ENCODE results near the gene AATK.
A peak's percentile ranks its signal among the peaks of the same experiment; 100 is the strongest.

Gene AATK

GRCh38 chr17:81121841-81122733, 43.9 kb downstream of the AATK start:
- Histone ChIP-seq H3K27ac (ENCODE audit: low read length) (no peak overlapping the region), H3K36me3 (ENCODE audit: control insufficient read depth in 1 of 2, insufficient read depth in 2 of 2, low read length in 2 of 2) (peaks cover 0 to 4% of the 10 kb centered on the region in 2 donors), H3K4me1 (ENCODE audit: control insufficient read depth in 1 of 2, insufficient read depth in 2 of 2, low read length in 2 of 2) (peaks cover 0 to 12% of the 10 kb centered on the region in 2 donors)

GRCh38 chr17:81120695-81121621, 45.1 kb downstream of the AATK start:
- H3K27ac ChIP-seq (ENCODE audit: low read length): no peak overlapping the region

More at GRCh38 chr17:81121841-81122733, 43.9 kb downstream of the AATK start:
- H3K27me3 ChIP-seq (ENCODE audit: low read depth, low read length): no peaks in the 10 kb centered on the region
- no peaks in the 10 kb centered on the region for H3K9me3 ChIP-seq (ENCODE audit: control insufficient read depth in 1 of 2, low read length in 2 of 2)
- H3K4me3 ChIP-seq (ENCODE audit: low read depth in 1 of 2, low read length in 2 of 2): no peak overlapping the region

GRCh38 chr17:81120149-81120484, 45.9 kb downstream of the AATK start:
- Histone ChIP-seq H3K36me3 (ENCODE audit: control insufficient read depth in 1 of 2, insufficient read depth in 2 of 2, low read length in 2 of 2) (peaks cover 0 to 15% of the 10 kb centered on the region in 2 donors), H3K27ac (ENCODE audit: low read length) (no peak overlapping the region), H3K4me1 (ENCODE audit: control insufficient read depth in 1 of 2, insufficient read depth in 2 of 2, low read length in 2 of 2) (peaks cover 0 to 16% of the 10 kb centered on the region in 2 donors), H3K4me3 (ENCODE audit: low read depth in 1 of 2, low read length in 2 of 2) (no peak overlapping the region), H3K27me3 (ENCODE audit: low read depth, low read length) (no peaks in the 10 kb centered on the region), H3K9me3 (ENCODE audit: control insufficient read depth in 1 of 2, low read length in 2 of 2) (no peaks in the 10 kb centered on the region)

More at GRCh38 chr17:81120695-81121621, 45.1 kb downstream of the AATK start:
- Histone ChIP-seq H3K9me3 (ENCODE audit: control insufficient read depth in 1 of 2, low read length in 2 of 2) (no peaks in the 10 kb centered on the region), H3K4me1 (ENCODE audit: control insufficient read depth in 1 of 2, insufficient read depth in 2 of 2, low read length in 2 of 2) (peaks cover 0 to 16% of the 10 kb centered on the region in 2 donors), H3K36me3 (ENCODE audit: control insufficient read depth in 1 of 2, insufficient read depth in 2 of 2, low read length in 2 of 2) (peaks cover 0 to 9% of the 10 kb centered on the region in 2 donors), H3K4me3 (ENCODE audit: low read depth in 1 of 2, low read length in 2 of 2) (no peak overlapping the region), H3K27me3 (ENCODE audit: low read depth, low read length) (no peaks in the 10 kb centered on the region)

DNA sequence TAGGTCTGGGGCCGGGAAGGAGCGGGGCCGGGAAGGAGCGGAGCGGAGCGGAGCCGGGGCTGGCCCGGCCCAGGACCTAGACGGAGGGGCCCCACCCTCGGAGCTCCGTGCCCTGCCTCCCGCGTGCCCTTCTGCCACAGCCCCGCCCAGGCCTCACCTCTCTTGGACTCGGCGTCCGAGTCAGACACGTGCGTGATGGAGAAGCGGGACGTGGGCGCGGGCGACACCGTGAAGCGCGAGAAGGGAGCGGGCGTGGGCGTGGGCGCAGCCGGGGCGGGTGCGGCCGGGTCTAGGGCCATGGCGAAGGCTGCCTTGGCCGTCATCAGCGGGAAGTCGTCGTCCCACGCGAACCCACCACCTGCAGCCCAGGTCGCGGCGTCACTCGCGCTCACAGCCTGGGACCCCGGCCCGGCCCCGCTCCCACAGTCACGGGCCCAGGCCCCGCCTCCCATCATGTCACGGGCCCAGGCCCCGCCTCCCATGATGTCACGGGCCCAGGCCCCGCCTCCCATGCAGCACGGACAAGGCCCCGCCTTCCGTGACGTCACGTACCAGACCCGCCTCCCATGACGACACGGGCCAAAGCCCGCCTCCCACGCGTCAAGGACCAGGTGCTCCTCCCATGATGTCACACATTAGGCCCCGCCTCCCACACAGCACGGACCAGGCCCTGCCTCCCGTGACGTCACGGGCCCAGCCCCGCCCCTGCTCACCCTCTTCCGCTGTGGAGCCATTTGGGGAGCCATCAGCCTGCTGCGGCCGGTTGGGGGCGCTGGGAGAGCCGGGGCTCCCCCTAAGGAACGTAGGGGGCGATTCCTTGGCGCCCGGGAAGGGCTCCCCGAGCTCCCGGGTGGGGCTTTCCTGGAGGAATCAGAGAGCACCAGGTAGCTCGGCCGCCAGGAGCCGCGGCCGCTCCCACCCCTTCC, 46.5 kb downstream of the AATK start:
- Histone ChIP-seq H3K36me3 (ENCODE audit: control insufficient read depth in 1 of 2, insufficient read depth in 2 of 2, low read length in 2 of 2) (peaks cover 0 to 15% of the 10 kb centered on the region in 2 donors), H3K4me1 (ENCODE audit: control insufficient read depth in 1 of 2, insufficient read depth in 2 of 2, low read length in 2 of 2) (peaks cover 0 to 16% of the 10 kb centered on the region in 2 donors), H3K27ac (ENCODE audit: low read length) (no peak overlapping the region), H3K27me3 (ENCODE audit: low read depth, low read length) (no peaks in the 10 kb centered on the region), H3K9me3 (ENCODE audit: control insufficient read depth in 1 of 2, low read length in 2 of 2) (no peaks in the 10 kb centered on the region), H3K4me3 (ENCODE audit: low read depth in 1 of 2, low read length in 2 of 2) (peak overlapping the region in 1 of 2 donors; percentile 32)

DNA sequence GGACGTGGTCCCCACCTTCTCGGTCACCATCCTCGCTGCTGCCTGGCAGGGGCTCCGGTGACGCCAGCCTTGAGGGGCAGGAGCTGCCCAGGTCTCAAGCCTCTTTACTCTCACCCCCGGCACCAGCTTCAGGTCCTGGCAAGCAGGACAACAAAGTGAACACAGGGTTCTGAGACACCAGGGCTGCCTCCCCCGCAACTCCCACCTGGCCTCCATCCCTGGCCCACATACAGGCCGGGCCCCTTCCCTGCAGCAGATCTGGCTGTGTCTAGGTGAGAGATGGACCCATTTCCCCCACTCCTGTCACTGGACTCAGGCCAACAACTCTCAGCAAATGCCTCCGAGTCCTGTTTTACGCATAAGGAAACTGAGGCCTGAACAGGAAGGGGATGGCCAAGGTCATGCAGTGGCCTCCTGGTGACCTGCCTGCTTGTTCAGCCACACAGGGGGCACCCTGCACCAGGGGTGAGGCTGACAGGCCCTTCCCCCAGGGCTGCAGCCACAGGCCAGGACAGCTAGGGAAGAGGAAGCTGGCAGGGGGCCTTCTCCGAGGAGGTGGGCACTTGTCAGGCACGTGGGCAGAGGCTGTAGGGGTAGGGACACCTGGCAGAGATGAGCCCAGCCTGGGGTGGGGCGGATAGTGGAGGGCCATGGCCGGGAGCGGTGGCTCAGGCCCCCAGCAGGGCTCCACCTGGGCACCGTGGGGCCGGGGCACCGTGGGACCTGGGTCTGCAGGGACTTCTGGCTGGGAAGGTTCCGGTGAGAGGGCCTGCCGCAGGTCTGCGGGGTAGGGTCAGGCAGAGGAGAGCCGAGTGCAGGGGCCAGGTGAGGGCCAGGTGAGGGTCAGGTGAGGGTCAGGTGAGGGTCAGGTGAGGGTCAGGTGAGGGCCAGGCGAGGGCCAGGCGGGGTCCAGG, 47.5 kb downstream of the AATK start:
- Histone ChIP-seq H3K27me3 (ENCODE audit: low read depth, low read length) (no peaks in the 10 kb centered on the region), H3K27ac (ENCODE audit: low read length) (no peak overlapping the region), H3K36me3 (ENCODE audit: control insufficient read depth in 1 of 2, insufficient read depth in 2 of 2, low read length in 2 of 2) (peaks cover 0 to 15% of the 10 kb centered on the region in 2 donors), H3K4me3 (ENCODE audit: low read depth in 1 of 2, low read length in 2 of 2) (peak overlapping the region in 1 of 2 donors; percentile 32), H3K9me3 (ENCODE audit: control insufficient read depth in 1 of 2, low read length in 2 of 2) (no peaks in the 10 kb centered on the region), H3K4me1 (ENCODE audit: control insufficient read depth in 1 of 2, insufficient read depth in 2 of 2, low read length in 2 of 2) (peaks cover 0 to 16% of the 10 kb centered on the region in 2 donors)

DNA sequence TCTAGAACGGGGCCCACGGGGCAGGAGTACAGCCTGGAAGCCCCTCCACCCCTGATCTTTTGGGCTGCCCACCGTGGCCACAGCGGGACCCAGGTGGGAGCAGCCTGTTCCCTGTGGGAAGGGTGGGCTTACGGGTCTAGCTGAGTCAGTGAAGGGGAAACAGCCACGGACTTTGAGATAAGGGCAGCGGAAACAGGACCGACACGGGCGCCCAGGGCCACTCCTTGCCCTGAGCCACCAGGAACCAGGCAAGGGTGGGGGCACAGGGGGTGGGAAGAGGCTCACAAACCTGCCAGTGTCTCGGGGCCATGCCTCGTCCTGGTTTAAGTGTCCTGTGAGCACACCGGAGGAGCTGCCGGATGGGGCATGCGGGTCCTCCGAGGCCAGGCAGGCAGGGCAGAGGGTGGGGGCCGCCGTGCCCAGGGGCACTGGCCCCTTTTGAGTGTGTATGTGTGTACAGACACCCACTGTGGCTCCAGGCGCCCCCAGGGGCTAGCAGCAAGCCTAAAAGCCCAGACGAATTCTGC, 48.3 kb downstream of the AATK start:
- no peaks in the 10 kb centered on the region for H3K27me3 ChIP-seq (ENCODE audit: low read depth, low read length)
- no peak overlapping the region for H3K4me3 ChIP-seq (ENCODE audit: low read depth in 1 of 2, low read length in 2 of 2)
- peaks cover 0 to 16% of the 10 kb centered on the region in 2 donors for H3K4me1 ChIP-seq (ENCODE audit: control insufficient read depth in 1 of 2, insufficient read depth in 2 of 2, low read length in 2 of 2)
- H3K27ac ChIP-seq (ENCODE audit: low read length): no peak overlapping the region
- peaks cover 0 to 15% of the 10 kb centered on the region in 2 donors for H3K36me3 ChIP-seq (ENCODE audit: control insufficient read depth in 1 of 2, insufficient read depth in 2 of 2, low read length in 2 of 2)
- H3K9me3 ChIP-seq (ENCODE audit: control insufficient read depth in 1 of 2, low read length in 2 of 2): no peaks in the 10 kb centered on the region

DNA sequence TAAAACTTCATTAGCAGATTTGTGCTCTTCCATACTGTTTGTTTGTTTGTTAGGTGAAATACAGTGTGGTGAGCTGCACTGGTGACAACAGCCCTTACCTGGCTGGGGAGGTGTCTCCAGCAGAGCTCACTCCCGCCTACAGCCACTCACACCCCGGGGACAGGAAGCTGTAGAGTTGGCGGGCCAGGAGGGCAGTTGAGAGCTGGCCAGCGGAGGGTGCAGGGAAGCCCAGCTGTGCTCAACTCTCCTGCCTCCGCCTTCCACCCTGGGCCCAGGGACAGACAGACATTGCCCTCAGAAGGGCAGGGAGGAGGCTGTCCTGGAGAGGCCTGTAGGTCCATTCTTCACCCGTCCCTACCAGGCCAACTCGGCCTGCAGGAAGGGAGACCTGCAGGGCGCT, 49.3 kb downstream of the AATK start:
- Histone ChIP-seq H3K27ac (ENCODE audit: low read length) (no peak overlapping the region), H3K4me3 (ENCODE audit: low read depth in 1 of 2, low read length in 2 of 2) (no peak overlapping the region), H3K36me3 (ENCODE audit: control insufficient read depth in 1 of 2, insufficient read depth in 2 of 2, low read length in 2 of 2) (peaks cover 0 to 23% of the 10 kb centered on the region in 2 donors), H3K4me1 (ENCODE audit: control insufficient read depth in 1 of 2, insufficient read depth in 2 of 2, low read length in 2 of 2) (peaks cover 0 to 16% of the 10 kb centered on the region in 2 donors), H3K27me3 (ENCODE audit: low read depth, low read length) (no peaks in the 10 kb centered on the region), H3K9me3 (ENCODE audit: control insufficient read depth in 1 of 2, low read length in 2 of 2) (no peaks in the 10 kb centered on the region)

DNA sequence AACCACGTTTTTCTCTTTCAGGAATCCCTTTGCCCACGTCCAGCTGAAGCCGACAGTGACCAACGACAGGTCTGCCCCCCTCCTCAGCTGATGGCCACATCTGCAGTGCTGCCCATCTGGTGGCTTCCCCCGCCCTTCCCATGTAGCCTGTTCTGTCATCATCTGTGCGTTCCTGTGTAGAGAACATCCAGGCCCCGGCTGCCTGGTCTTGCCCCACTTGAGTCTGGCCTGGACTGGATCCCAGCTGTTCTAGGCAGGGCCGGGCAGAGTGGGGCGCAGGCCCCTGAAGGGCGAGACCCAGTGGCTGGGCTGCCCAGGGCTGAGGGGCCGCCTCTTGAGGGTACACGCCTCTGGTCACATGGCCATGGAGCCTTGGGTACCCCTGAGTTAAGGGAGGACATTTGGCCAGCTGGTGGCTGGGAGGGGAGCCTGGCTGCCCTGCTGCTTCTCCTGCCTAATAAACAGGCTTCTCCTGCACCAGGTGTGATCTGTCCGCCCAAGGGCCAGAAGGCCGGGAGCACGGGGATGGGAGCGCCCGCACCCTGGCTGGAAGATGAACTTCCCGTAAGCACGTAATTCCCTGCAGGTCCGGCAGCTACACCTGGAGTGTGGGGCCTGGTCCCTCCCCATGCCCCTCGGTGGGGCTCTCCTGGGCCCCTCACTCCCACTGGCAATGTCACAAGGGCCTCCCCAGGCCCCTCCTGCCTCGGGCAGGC, 50.1 kb downstream of the AATK start:
- no peak overlapping the region for H3K27ac ChIP-seq (ENCODE audit: low read length)
- H3K9me3 ChIP-seq (ENCODE audit: control insufficient read depth in 1 of 2, low read length in 2 of 2): no peaks in the 10 kb centered on the region
- H3K36me3 ChIP-seq (ENCODE audit: control insufficient read depth in 1 of 2, insufficient read depth in 2 of 2, low read length in 2 of 2): peaks cover 0 to 27% of the 10 kb centered on the region in 2 donors
- no peak overlapping the region for H3K4me3 ChIP-seq (ENCODE audit: low read depth in 1 of 2, low read length in 2 of 2)
- H3K4me1 ChIP-seq (ENCODE audit: control insufficient read depth in 1 of 2, insufficient read depth in 2 of 2, low read length in 2 of 2): peaks cover 0 to 16% of the 10 kb centered on the region in 2 donors
- H3K27me3 ChIP-seq (ENCODE audit: low read depth, low read length): no peaks in the 10 kb centered on the region

- Histone ChIP-seq H3K27ac (ENCODE audit: low read length) (no peak overlapping the region), H3K4me1 (ENCODE audit: control insufficient read depth in 1 of 2, insufficient read depth in 2 of 2, low read length in 2 of 2) (peaks cover 0 to 16% of the 10 kb centered on the region in 2 donors), H3K27me3 (ENCODE audit: low read depth, low read length) (no peaks in the 10 kb centered on the region), H3K4me3 (ENCODE audit: low read depth in 1 of 2, low read length in 2 of 2) (no peak overlapping the region), H3K9me3 (ENCODE audit: control insufficient read depth in 1 of 2, low read length in 2 of 2) (no peaks in the 10 kb centered on the region), H3K36me3 (ENCODE audit: control insufficient read depth in 1 of 2, insufficient read depth in 2 of 2, low read length in 2 of 2) (peaks cover 0 to 34% of the 10 kb centered on the region in 2 donors)
These were observed 50.8 kb downstream of the AATK start for GRCh38 chr17:81115219-81115618.

All from muscle layer of duodenum (tissue), 2 donors.